K562 (cell line): Measurements from ENCODE around the gene DEDD. TPM values are rescaled to one million over a fixed set of nuclear protein-coding genes. Genes with fewer than 3 reads are reported as not detected.

Experiments used
- CREB1 ChIP-seq, 2 experiments: sonication (generic) in 1 of 2; formaldehyde crosslinking in 1 of 2; IDR thresholded peaks; 2 replicates each; pipeline versions ENCODE4 v1.6.1 to v1.8.0; 2012 to 2022; ENCODE audit warnings: inconsistent platforms in 1 of 2, mild to moderate bottlenecking in 1 of 2, missing genetic modification reagents in 1 of 2, moderate library complexity in 1 of 2
- EGR1 ChIP-seq: fragments of 450-650 bp; conservative IDR thresholded peaks from 2 replicates; pipeline ENCODE4 v1.6.1; 2017; ENCODE audit warnings: mild to moderate bottlenecking
- ETV1 ChIP-seq: fragments of 450-650 bp; conservative IDR thresholded peaks from 2 replicates; pipeline ENCODE4 v1.6.1; 2016; ENCODE audit warnings: missing genetic modification characterization, control low read depth, low read depth, missing compliant biosample characterization
- HMG20B ChIP-seq: fragments of 250-450 bp; sonication (Bioruptor Pico); IDR thresholded peaks from 2 replicates; pipeline ENCODE4 v1.5.0; 2021; ENCODE audit warnings: mild to moderate bottlenecking
- HNRNPLL ChIP-seq: fragments of 200-400 bp; formaldehyde crosslinking; IDR thresholded peaks from 2 replicates; pipeline ENCODE4 v1.6.1; 2017; ENCODE audit warnings: low read length, low read depth, mild to moderate bottlenecking; ENCODE audit not compliant: poor library complexity, severe bottlenecking
- MCM3 ChIP-seq: fragments of 450-650 bp; IDR thresholded peaks from 2 replicates; pipeline ENCODE4 v1.6.1; 2016
- NR4A1 ChIP-seq, 2 experiments: fragments of 250-450 bp in 1 of 2; fragments of 450-650 bp in 1 of 2; sonication (Bioruptor Pico) in 1 of 2; IDR thresholded peaks; 2 replicates each; pipeline versions ENCODE4 v1.4.0 to v1.6.1; 2016 to 2020; ENCODE audit warnings: mild to moderate bottlenecking in 2 of 2, missing compliant biosample characterization in 1 of 2, missing genetic modification characterization in 1 of 2, moderate library complexity in 1 of 2
- RAD51 ChIP-seq: fragments of 450-650 bp; IDR thresholded peaks from 2 replicates; pipeline ENCODE4 v1.7.1; 2016; ENCODE audit warnings: low read depth, mild to moderate bottlenecking, borderline replicate concordance
- RBBP5 ChIP-seq: fragments of 200-600 bp; sonication (generic); IDR thresholded peaks from 2 replicates; pipeline ENCODE4 v1.6.1; 2012; ENCODE audit warnings: borderline replicate concordance, mild to moderate bottlenecking, low read length, control low read depth, inconsistent platforms; ENCODE audit not compliant: insufficient read depth, poor library complexity, severe bottlenecking
- SETDB1 ChIP-seq: IDR thresholded peaks from one replicate; pipeline ENCODE4 v1.6.1; 2012; ENCODE audit warnings: low read length, control low read depth, inconsistent platforms
- SNAPC5 ChIP-seq: fragments of 250-450 bp; sonication (Bioruptor Pico); IDR thresholded peaks from 2 replicates; pipeline ENCODE4 v1.8.0; 2021; ENCODE audit warnings: moderate library complexity, mild to moderate bottlenecking, inconsistent platforms
- TEAD4 ChIP-seq, 2 experiments: sonication (generic) in 1 of 2; formaldehyde crosslinking in 1 of 2; IDR thresholded peaks; 2 replicates each; pipeline versions ENCODE4 v1.6.1 to v1.8.0; 2012 to 2022; ENCODE audit warnings: borderline replicate concordance in 1 of 2, inconsistent platforms in 1 of 2, low read length in 1 of 2, mild to moderate bottlenecking in 1 of 2, missing genetic modification reagents in 1 of 2
- TOE1 ChIP-seq, 2 experiments: fragments of 450-650 bp in 1 of 2; sonication (generic) in 1 of 2; formaldehyde crosslinking in 1 of 2; IDR thresholded peaks; 2 replicates each; pipeline versions ENCODE4 v1.7.1 to v1.8.0; 2016 to 2022; ENCODE audit warnings: borderline replicate concordance in 2 of 2, mild to moderate bottlenecking in 2 of 2, antibody characterized with exemption in 1 of 2, inconsistent platforms in 1 of 2, low read depth in 1 of 2, missing genetic modification reagents in 1 of 2, moderate library complexity in 1 of 2
- UBTF ChIP-seq, 2 experiments: IDR thresholded peaks; 2 replicates each; pipeline ENCODE4 v1.6.1; 2012; ENCODE audit warnings: improper control_type of control experiment in 2 of 2, low read depth in 2 of 2, low read length in 2 of 2, borderline replicate concordance in 1 of 2
- ZNF324 ChIP-seq: fragments of 250-450 bp; sonication (Bioruptor Pico); IDR thresholded peaks from 2 replicates; pipeline ENCODE4 v1.4.0; 2020; ENCODE audit warnings: mild to moderate bottlenecking
- ZNF431 ChIP-seq: sonication (generic); formaldehyde crosslinking; IDR thresholded peaks from 2 replicates; pipeline ENCODE4 v1.8.0; 2022; ENCODE audit warnings: mild to moderate bottlenecking, missing genetic modification reagents
- polyA plus RNA-seq, 8 experiments: library from polyadenylated mRNA; depleted of rRNA in 4 of 8; stranded (reverse) in 5 of 8; unstranded in 3 of 8; fragments of >200 nt; fragmentation: Nextera tagmentation in 2 of 8; fragmentation: Illumina TruSeq in 1 of 8; extraction: Ambion mirVana in 2 of 8; extraction: Trizol in 1 of 8; gene quantifications; 2 replicates each; pipeline versions ENCODE4 v1.2.1 to v1.2.3, GENCODE V29; 2011 to 2014; ENCODE audit warnings: inconsistent platforms in 1 of 8, missing spikeins in 1 of 8
- total RNA-seq, 7 experiments: library from RNA; depleted of rRNA in 6 of 7; stranded (reverse); fragments of >200 nt in 6 of 7; fragmentation: Illumina TruSeq in 2 of 7; extraction: Trizol in 2 of 7; gene quantifications; 2 replicates each; pipeline versions ENCODE4 v1.2.1 to v1.2.3, GENCODE V29; 2011 to 2021; ENCODE audit warnings: low replicate concordance in 1 of 7
- TF ChIP-seq, protein P1 (sequence below): fragments of 450-650 bp; formaldehyde crosslinking; IDR thresholded peaks from 2 replicates; pipeline ENCODE4 v1.4.0; 2020; ENCODE audit warnings: mild to moderate bottlenecking, moderate library complexity
- TF ChIP-seq, protein P2 (sequence below): fragments of 250-450 bp; sonication (Bioruptor Pico); IDR thresholded peaks from 2 replicates; pipeline ENCODE4 v1.5.1; 2021; ENCODE audit warnings: mild to moderate bottlenecking

The DEDD gene
- total and polyA plus RNA-seq, 9 of the 15 experiments (the other 6 are each of a cell fraction or from before 2014, with no cell fraction given), result 11.6 to 41.0 (median 16.8) TPM

DNA sequence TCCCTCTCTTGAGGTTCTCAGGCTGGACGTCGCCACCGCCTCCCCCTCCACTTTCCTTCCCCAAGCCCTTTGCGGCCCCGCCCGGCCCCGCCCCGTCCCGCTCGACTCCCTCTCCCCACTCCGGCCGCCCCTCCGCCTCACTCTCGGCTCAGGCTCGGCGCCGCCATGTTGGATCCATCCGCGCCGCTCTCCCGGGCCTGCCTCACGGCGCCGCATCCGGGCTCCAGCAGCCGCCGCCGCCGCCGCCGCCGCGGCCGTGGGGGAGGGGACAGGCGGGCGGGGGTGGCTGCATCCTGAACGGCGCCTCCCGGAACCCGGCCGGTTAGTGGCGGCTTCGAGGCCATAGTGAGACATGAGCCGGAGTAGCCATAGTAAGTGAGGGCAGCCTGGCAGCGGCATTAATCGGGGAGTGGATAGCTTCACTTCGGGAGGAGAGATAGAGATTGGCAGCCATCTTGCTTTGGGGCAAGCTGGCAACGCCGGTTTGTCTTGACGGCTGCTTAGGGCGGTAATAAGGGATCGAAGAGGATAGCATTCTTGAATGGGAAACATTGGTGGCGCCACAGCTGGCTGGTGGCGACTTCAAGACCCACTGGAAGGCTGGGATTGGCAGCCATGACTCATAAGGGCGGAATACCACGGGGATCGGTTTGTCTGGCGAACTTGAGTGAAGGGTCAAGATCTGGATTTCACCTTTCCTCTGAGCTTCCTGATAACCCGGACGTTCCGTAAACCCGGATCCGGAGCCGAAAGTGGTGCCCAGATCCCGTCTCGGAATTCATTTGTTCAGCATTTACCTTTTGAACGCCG, at the start of gene DEDD (continued):
- TF ChIP-seq RBBP5 (peak; percentile 1), NR4A1 (CRISPR knock-in tag; IDR thresholded peaks at IDR 0.05) (0 out of 2 replicates have a peak, but pooled peaks have one; percentile 53), NR4A1 (tag; IDR thresholded peaks at IDR 0.05) (peak; percentile 80), UBTF (IDR thresholded peaks at IDR 0.05; ENCODE audit: borderline replicate concordance in 1 of 2, low read depth in 2 of 2, low read length in 2 of 2) (peak; percentile 15 to 26; a peak in 1 of 4 replicates), SETDB1 (no peak), ZNF324 (no peak), ETV1 (tag) (peak; percentile 60), SNAPC5 (CRISPR knock-in tag) (no peak), EGR1 (peak; percentile 92), HMG20B (CRISPR knock-in tag) (no peak), RAD51 (no peak), CREB1 (IDR thresholded peaks at IDR 0.05) (peak; percentile 59), CREB1 (CRISPR knock-in tag; IDR thresholded peaks at IDR 0.05) (no peak; the same call in 1 of the 2 replicates), MCM3 (no peak), TOE1 (IDR thresholded peaks at IDR 0.05; ENCODE audit: borderline replicate concordance) (no peak), TOE1 (CRISPR knock-in tag; IDR thresholded peaks at IDR 0.05; ENCODE audit: borderline replicate concordance, low read depth) (no peak), ZNF431 (CRISPR knock-in tag) (no peak), TEAD4 (IDR thresholded peaks at IDR 0.05; ENCODE audit: low read length) (peak; percentile 46; the same call in 1 of the 2 replicates), TEAD4 (CRISPR knock-in tag; IDR thresholded peaks at IDR 0.05; ENCODE audit: borderline replicate concordance) (no peak), HNRNPLL (peak; percentile 29)
- TF ChIP-seq, protein P1, sequence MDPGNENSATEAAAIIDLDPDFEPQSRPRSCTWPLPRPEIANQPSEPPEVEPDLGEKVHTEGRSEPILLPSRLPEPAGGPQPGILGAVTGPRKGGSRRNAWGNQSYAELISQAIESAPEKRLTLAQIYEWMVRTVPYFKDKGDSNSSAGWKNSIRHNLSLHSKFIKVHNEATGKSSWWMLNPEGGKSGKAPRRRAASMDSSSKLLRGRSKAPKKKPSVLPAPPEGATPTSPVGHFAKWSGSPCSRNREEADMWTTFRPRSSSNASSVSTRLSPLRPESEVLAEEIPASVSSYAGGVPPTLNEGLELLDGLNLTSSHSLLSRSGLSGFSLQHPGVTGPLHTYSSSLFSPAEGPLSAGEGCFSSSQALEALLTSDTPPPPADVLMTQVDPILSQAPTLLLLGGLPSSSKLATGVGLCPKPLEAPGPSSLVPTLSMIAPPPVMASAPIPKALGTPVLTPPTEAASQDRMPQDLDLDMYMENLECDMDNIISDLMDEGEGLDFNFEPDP (CRISPR knock-in tag), result no peak
- TF ChIP-seq, protein P2, sequence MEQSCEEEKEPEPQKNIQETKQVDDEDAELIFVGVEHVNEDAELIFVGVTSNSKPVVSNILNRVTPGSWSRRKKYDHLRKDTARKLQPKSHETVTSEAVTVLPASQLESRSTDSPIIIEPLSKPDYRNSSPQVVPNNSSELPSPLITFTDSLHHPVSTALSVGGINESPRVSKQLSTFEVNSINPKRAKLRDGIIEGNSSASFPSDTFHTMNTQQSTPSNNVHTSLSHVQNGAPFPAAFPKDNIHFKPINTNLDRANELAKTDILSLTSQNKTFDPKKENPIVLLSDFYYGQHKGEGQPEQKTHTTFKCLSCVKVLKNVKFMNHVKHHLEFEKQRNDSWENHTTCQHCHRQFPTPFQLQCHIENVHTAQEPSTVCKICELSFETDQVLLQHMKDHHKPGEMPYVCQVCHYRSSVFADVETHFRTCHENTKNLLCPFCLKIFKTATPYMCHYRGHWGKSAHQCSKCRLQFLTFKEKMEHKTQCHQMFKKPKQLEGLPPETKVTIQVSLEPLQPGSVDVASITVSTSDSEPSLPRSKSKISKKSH (CRISPR knock-in tag), result no peak
